IMR-90 (cell line): ENCODE data around the gene CNNM2. TPM values are rescaled to one million over a fixed set of nuclear protein-coding genes. Genes with fewer than 3 reads are reported as not detected.

Source experiments
- ATAC-seq: fragments of 200-7000 bp; cut with Tn5 transposase; 2 replicates; pipeline ENCODE4 v1.9.1; 2020; ENCODE audit warnings: low read depth, mild to moderate bottlenecking, moderate library complexity
- BruUV-seq: library from RNA; stranded (reverse); fragments of 400-500 nt; replicated peaks from 2 replicates; lab custom pipeline; 2021; lab: Mats Ljungman, UMichigan
- CTCF ChIA-PET: fragments of 300-600 bp; formaldehyde crosslinking; extraction: SDS; loops from one replicate; lab custom pipeline; 2021; ENCODE audit warnings: antibody characterized with exemption; lab: Yijun Ruan, JAX
- POLR2A ChIA-PET: fragments of 300-600 bp; sonication (Branson Sonifier 250); formaldehyde crosslinking; loops from one replicate; lab custom pipeline; 2022; ENCODE audit warnings: antibody characterized with exemption; ENCODE audit not compliant: unreplicated experiment; lab: Charles Lee
- DNase-seq: peaks from one replicate; pipeline ENCODE4 v3.0.0; 2013
- H2AFZ ChIP-seq: replicated peaks from 2 replicates; pipeline ENCODE3; 2013; ENCODE audit warnings: low read length, mild to moderate bottlenecking; ENCODE audit not compliant: poor library complexity
- H2AK5ac ChIP-seq: 2 replicates; pipeline ENCODE4 v1.6.1; 2013; ENCODE audit warnings: low read depth, low read length, inconsistent platforms
- H2AK9ac ChIP-seq: replicated peaks from 2 replicates; pipeline ENCODE3; 2013; ENCODE audit warnings: mild to moderate bottlenecking, low read depth, low read length, moderate library complexity; ENCODE audit not compliant: poor library complexity
- H2BK120ac ChIP-seq: 2 replicates; pipeline ENCODE4 v1.6.1; 2013; ENCODE audit warnings: low read depth, low read length, inconsistent platforms
- H2BK15ac ChIP-seq: 3 replicates; pipeline ENCODE4 v1.6.1; 2013; ENCODE audit warnings: low read depth, low read length, inconsistent platforms
- H2BK20ac ChIP-seq: 2 replicates; pipeline ENCODE4 v1.6.1; 2013; ENCODE audit warnings: low read depth, mild to moderate bottlenecking, inconsistent platforms, low read length, moderate library complexity
- H2BK5ac ChIP-seq: 2 replicates; pipeline ENCODE4 v1.6.1; 2013; ENCODE audit warnings: mild to moderate bottlenecking, low read depth, low read length, inconsistent platforms; ENCODE audit not compliant: poor library complexity, severe bottlenecking
- H3K14ac ChIP-seq: replicated peaks from 2 replicates; pipeline ENCODE4 v1.6.1; 2013; ENCODE audit warnings: low read depth, low read length, inconsistent platforms
- H3K18ac ChIP-seq: 2 replicates; pipeline ENCODE4 v1.6.1; 2013; ENCODE audit warnings: low read depth, low read length, control low read depth
- H3K23ac ChIP-seq: 2 replicates; pipeline ENCODE4 v1.6.1; 2013; ENCODE audit warnings: low read depth, low read length, inconsistent platforms
- H3K27ac ChIP-seq: 2 replicates; pipeline ENCODE4 v1.5.1; 2013; ENCODE audit warnings: mild to moderate bottlenecking, control low read depth, low read length; ENCODE audit not compliant: insufficient read depth
- H3K27me3 ChIP-seq: 2 replicates; pipeline ENCODE4 v1.6.1; 2013; ENCODE audit warnings: low read length; ENCODE audit not compliant: control insufficient read depth, insufficient read depth
- H3K36me3 ChIP-seq: 2 replicates; pipeline ENCODE4 v1.6.1; 2013; ENCODE audit warnings: low read length, mixed read lengths; ENCODE audit not compliant: control insufficient read depth, insufficient read depth
- H3K4ac ChIP-seq: 2 replicates; pipeline ENCODE4 v1.6.1; 2013; ENCODE audit warnings: low read depth, low read length, inconsistent platforms
- H3K4me1 ChIP-seq: 2 replicates; pipeline ENCODE4 v1.6.1; 2013; ENCODE audit warnings: low read length, mixed read lengths; ENCODE audit not compliant: control insufficient read depth, insufficient read depth
- H3K4me2 ChIP-seq: 2 replicates; pipeline ENCODE4 v1.6.1; 2013; ENCODE audit warnings: low read depth, mild to moderate bottlenecking, control low read depth, low read length, moderate library complexity
- H3K4me3 ChIP-seq: 2 replicates; pipeline ENCODE4 v1.5.1; 2013; ENCODE audit warnings: low read depth, mild to moderate bottlenecking, control low read depth, low read length, moderate library complexity; ENCODE audit not compliant: insufficient read depth
- H3K56ac ChIP-seq: 2 replicates; pipeline ENCODE4 v1.6.1; 2013; ENCODE audit warnings: low read length, inconsistent platforms; ENCODE audit not compliant: insufficient read depth; ENCODE audit errors: extremely low read depth
- H3K79me1 ChIP-seq, 2 experiments: 2 replicates each; pipeline ENCODE4 v1.6.1; 2013; ENCODE audit warnings: low read length in 2 of 2, inconsistent platforms in 1 of 2, low read depth in 1 of 2
- H3K9ac ChIP-seq: 2 replicates; pipeline ENCODE4 v1.6.1; 2013; ENCODE audit warnings: low read depth, low read length, control low read depth
- H3K9me1 ChIP-seq: 2 replicates; pipeline ENCODE4 v1.6.1; 2013; ENCODE audit warnings: low read length, inconsistent platforms; ENCODE audit not compliant: insufficient read depth
- H3K9me3 ChIP-seq: 2 replicates; pipeline ENCODE4 v1.6.1; 2013; ENCODE audit warnings: low read length; ENCODE audit not compliant: control insufficient read depth, insufficient read depth
- H4K20me1 ChIP-seq: 2 replicates; pipeline ENCODE4 v1.6.1; 2013; ENCODE audit warnings: low read length, inconsistent platforms; ENCODE audit not compliant: insufficient read depth
- H4K5ac ChIP-seq: 2 replicates; pipeline ENCODE4 v1.6.1; 2013; ENCODE audit warnings: mild to moderate bottlenecking, low read depth, low read length, control low read depth
- H4K8ac ChIP-seq, 2 experiments: 2 replicates each; pipeline ENCODE4 v1.6.1; 2013; ENCODE audit warnings: low read depth in 2 of 2, low read length in 2 of 2, control low read depth in 1 of 2, inconsistent platforms in 1 of 2
- H4K91ac ChIP-seq: 2 replicates; pipeline ENCODE4 v1.6.1; 2013; ENCODE audit warnings: low read depth, low read length, inconsistent platforms; ENCODE audit not compliant: insufficient read depth
- BHLHE40 ChIP-seq: fragments of 150-350 bp; IDR thresholded peaks from 2 replicates; pipeline ENCODE4 v1.6.1; 2016; ENCODE audit warnings: mild to moderate bottlenecking, low read depth, low read length
- CEBPB ChIP-seq: IDR thresholded peaks from 2 replicates; pipeline ENCODE4 v1.6.1; 2012; ENCODE audit warnings: low read depth, low read length, improper control_type of control experiment
- CHD1 ChIP-seq: IDR thresholded peaks from 2 replicates; pipeline ENCODE4 v1.6.1; 2012; ENCODE audit warnings: low read depth, low read length, improper control_type of control experiment
- FOS ChIP-seq: fragments of 150-350 bp; IDR thresholded peaks from 2 replicates; pipeline ENCODE4 v1.6.1; 2016; ENCODE audit warnings: low read depth, low read length
- MAFK ChIP-seq: IDR thresholded peaks from 2 replicates; pipeline ENCODE4 v1.6.1; 2012; ENCODE audit warnings: low read depth, low read length, improper control_type of control experiment
- MAZ ChIP-seq: IDR thresholded peaks from 2 replicates; pipeline ENCODE4 v1.6.1; 2012; ENCODE audit warnings: low read depth, mild to moderate bottlenecking, low read length, improper control_type of control experiment, moderate library complexity, borderline replicate concordance
- MXI1 ChIP-seq: IDR thresholded peaks from 2 replicates; pipeline ENCODE4 v1.6.1; 2012; ENCODE audit warnings: low read depth, mild to moderate bottlenecking, low read length, moderate library complexity, borderline replicate concordance
- NFE2L2 ChIP-seq: fragments of 150-350 bp; IDR thresholded peaks from 2 replicates; pipeline ENCODE4 v1.6.1; 2016; ENCODE audit warnings: low read depth, mild to moderate bottlenecking, low read length
- POLR2A ChIP-seq: IDR thresholded peaks from 2 replicates; pipeline ENCODE4 v1.6.1; 2012; ENCODE audit warnings: mild to moderate bottlenecking, low read depth, low read length
- RAD21 ChIP-seq: IDR thresholded peaks from 2 replicates; pipeline ENCODE4 v1.6.1; 2012; ENCODE audit warnings: low read length, improper control_type of control experiment
- RCOR1 ChIP-seq: IDR thresholded peaks from 2 replicates; pipeline ENCODE4 v1.6.1; 2012; ENCODE audit warnings: mild to moderate bottlenecking, low read length, improper control_type of control experiment; ENCODE audit not compliant: insufficient replicate concordance
- SMC3 ChIP-seq: fragments of 150-350 bp; IDR thresholded peaks from 2 replicates; pipeline ENCODE4 v1.6.1; 2016; ENCODE audit warnings: low read depth, mild to moderate bottlenecking, antibody characterized with exemption, low read length, moderate library complexity
- WGBS, 2 experiments: methylation state at CpG; one replicate each; pipeline versions ENCODE4 v1.1.5 to v1.1.7; 2013; ENCODE audit warnings: missing lambda C conversion rate in 2 of 2; ENCODE audit not compliant: insufficient read length in 1 of 2; ENCODE audit errors: extremely low coverage in 2 of 2; 5-methylcytosine and 5-hydroxymethylcytosine counted together
- dilution Hi-C: fragments of 300-500 bp; cut with HindIII; formaldehyde crosslinking; loops from one replicate; pipeline ENCODE4 v1.14.3; 2018; ENCODE audit warnings: low sequenced_read_pairs; ENCODE audit not compliant: unreplicated experiment
- in situ Hi-C: fragments of 300-500 bp; cut with MboI; formaldehyde crosslinking; loops from 3 replicates; pipeline ENCODE4 v1.14.3; 2019; ENCODE audit warnings: low sequenced_read_pairs, inconsistent platforms, mixed read lengths
- intact Hi-C: fragments of 100-400 bp; cut with micrococcal nuclease; formaldehyde crosslinking; loops from 2 replicates; pipeline ENCODE4 v1.10.0; 2022
- polyA plus RNA-seq, 3 experiments: library from polyadenylated mRNA; depleted of rRNA; stranded (reverse); fragments of >200 nt; gene quantifications; 2 replicates each; pipeline ENCODE4 v1.2.3, GENCODE V29; 2012; ENCODE audit warnings: low replicate concordance in 1 of 3
- total RNA-seq: library from RNA; depleted of rRNA; stranded (reverse); fragments of >200 nt; gene quantifications from 2 replicates; pipeline ENCODE4 v1.2.3, GENCODE V29; 2012
- TF ChIP-seq, protein P1 (sequence below): fragments of 150-350 bp; IDR thresholded peaks from 2 replicates; pipeline ENCODE4 v1.6.1; 2017; ENCODE audit warnings: mild to moderate bottlenecking, antibody characterized with exemption, low read length, low read depth
- TF ChIP-seq, protein P2 (sequence below): fragments of 150-350 bp; IDR thresholded peaks from 2 replicates; pipeline ENCODE4 v1.6.1; 2016; ENCODE audit warnings: low read depth, mild to moderate bottlenecking, low read length, moderate library complexity, borderline replicate concordance

The CNNM2 gene
- total and polyA plus RNA-seq, 2 of the 4 experiments (the other 2 are of a cell fraction), result 4.7 to 5.6 TPM

DNA sequence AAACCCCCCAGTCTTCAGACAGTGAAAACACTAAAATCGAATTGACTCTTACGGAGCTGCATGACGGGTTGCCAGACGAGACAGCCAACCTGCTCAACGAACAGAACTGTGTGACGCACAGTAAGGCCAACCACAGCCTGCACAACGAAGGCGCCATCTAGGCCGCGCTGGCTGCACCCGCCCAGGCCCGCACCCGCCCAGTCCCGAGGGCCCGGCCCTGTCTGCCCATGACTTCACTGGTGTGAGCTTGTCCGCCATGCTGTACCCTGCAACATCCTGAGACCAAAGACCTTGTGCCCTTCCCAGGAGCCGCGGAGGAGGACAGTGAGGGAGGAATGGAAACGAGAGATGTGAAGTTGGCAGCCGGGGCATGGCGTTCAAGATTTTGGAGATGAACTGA is 158.9 kb downstream of the CNNM2 start:
- Histone ChIP-seq H3K4me1 (no peaks in the 10 kb centered on the region), H2BK20ac (no peak overlapping the region), H2BK5ac (no peak overlapping the region), H3K27ac (no peak overlapping the region), H3K9me1 (peaks cover 8% of the 10 kb centered on the region; the same call in 1 of the 2 replicates), H2BK120ac (no peak overlapping the region), H3K23ac (no peak overlapping the region), H3K4me3 (no peak overlapping the region), H2AFZ (no peak overlapping the region), H4K5ac (no peak overlapping the region), H4K91ac (no peak overlapping the region), H3K18ac (no peak overlapping the region), H3K9me3 (no peaks in the 10 kb centered on the region), H4K20me1 (no peaks in the 10 kb centered on the region), H3K36me3 (peaks cover 46% of the 10 kb centered on the region), H2AK9ac (no peak overlapping the region), H3K79me1 (peaks cover 0 to 9% of the 10 kb centered on the region in 2 experiments; a peak in 1 of 4 replicates), H2AK5ac (no peak overlapping the region), H3K9ac (no peak overlapping the region), H2BK15ac (no peak overlapping the region), H3K27me3 (no peaks in the 10 kb centered on the region), H3K56ac (no peak overlapping the region), H3K14ac (no peak overlapping the region), H4K8ac (no peak overlapping the region), H3K4me2 (no peak overlapping the region), H3K4ac (no peak overlapping the region)
- no TSS peak for BruUV-seq
- in situ Hi-C loops, result no loop called here
- dilution Hi-C loops, result no loop called here
- ChIA-PET CTCF (interaction anchor here (0.7 to 1.1 kb wide), 2 partner anchors 159 to 219 kb away, joined by 3 read pairs; partner anchors contain the start of gene CNNM2), POLR2A (no interaction called here)
- 96% methylated on average over 12 of the region's 21 CpGs; no CpG with 5 or more reads in 1 of the 2 experiments for WGBS, 2 experiments
- intact Hi-C loops, result no loop called here
- ATAC-seq (no peak), DNase-seq (no peak)
- TF ChIP-seq BHLHE40, result no peak
- no peak for TF ChIP-seq RAD21
- no peak for TF ChIP-seq CEBPB
- TF ChIP-seq MAFK, result no peak
- TF ChIP-seq, protein P1, sequence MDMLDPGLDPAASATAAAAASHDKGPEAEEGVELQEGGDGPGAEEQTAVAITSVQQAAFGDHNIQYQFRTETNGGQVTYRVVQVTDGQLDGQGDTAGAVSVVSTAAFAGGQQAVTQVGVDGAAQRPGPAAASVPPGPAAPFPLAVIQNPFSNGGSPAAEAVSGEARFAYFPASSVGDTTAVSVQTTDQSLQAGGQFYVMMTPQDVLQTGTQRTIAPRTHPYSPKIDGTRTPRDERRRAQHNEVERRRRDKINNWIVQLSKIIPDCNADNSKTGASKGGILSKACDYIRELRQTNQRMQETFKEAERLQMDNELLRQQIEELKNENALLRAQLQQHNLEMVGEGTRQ, result no peak
- no peak for TF ChIP-seq POLR2A
- TF ChIP-seq MXI1, result no peak
- no peak for TF ChIP-seq MAZ
- no peak for TF ChIP-seq NFE2L2
- TF ChIP-seq, protein P2, sequence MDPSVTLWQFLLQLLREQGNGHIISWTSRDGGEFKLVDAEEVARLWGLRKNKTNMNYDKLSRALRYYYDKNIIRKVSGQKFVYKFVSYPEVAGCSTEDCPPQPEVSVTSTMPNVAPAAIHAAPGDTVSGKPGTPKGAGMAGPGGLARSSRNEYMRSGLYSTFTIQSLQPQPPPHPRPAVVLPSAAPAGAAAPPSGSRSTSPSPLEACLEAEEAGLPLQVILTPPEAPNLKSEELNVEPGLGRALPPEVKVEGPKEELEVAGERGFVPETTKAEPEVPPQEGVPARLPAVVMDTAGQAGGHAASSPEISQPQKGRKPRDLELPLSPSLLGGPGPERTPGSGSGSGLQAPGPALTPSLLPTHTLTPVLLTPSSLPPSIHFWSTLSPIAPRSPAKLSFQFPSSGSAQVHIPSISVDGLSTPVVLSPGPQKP, result no peak
- no peak for TF ChIP-seq FOS
- no peak for TF ChIP-seq CHD1
- TF ChIP-seq RCOR1, result no peak
- TF ChIP-seq SMC3, result no peak
